KBM-7 (cell line): ENCODE results near the gene XIRP2.

Source experiments
- DNase-seq: peaks from one replicate; pipeline ENCODE4 v3.0.0-alpha.2; 2015
- in situ Hi-C: fragments of 300-500 bp; cut with MboI; formaldehyde crosslinking; loops from 2 replicates; pipeline ENCODE4 v1.14.3; 2020; ENCODE audit warnings: low sequenced_read_pairs, low pct_unique_long_range_greater_than_20kb, mixed read lengths

XIRP2 gene

DNA sequence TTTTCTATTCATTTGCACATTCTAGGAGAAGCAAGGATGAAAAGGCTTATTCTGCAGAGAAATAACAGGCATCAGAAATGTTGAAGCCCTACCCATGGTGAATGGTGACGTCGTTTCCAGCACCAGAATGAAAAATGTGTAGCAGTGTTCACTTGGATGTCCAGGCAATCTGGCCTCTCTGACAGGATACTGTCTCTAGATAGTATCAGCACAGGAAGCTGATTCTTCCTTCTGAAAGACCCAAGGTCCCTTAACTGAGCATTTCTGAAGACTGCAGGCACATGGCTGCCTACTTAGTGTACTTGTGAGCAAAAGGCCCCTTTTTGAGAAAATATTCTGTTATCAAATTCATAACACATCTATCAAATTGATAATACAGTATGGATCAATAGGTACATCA, 234.1 kb downstream of the XIRP2 start:
- DNase-seq, result no peak
- in situ Hi-C loops, result no loop called here

DNA sequence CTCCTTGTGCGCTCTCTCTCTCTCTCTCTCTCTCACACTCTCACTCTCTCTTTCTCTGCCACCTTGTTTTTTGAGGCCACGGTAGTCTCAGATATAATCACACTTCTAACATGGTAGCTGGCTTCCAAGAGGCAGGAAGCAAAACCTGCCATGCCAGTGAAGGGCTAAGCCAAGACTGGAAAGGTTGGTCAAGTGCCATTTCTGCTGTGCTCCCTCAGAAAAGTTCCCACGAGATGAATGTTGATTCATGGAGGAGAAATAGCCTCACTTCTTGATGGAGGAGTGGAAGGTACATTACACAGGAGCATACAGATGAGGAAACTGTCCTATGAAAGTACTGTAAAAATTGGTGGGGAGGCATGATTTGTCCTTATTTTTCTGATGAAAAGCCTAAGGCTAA, 237.9 kb downstream of the XIRP2 start:
- in situ Hi-C loops, result no loop called here
- DNase-seq, result no peak

DNA sequence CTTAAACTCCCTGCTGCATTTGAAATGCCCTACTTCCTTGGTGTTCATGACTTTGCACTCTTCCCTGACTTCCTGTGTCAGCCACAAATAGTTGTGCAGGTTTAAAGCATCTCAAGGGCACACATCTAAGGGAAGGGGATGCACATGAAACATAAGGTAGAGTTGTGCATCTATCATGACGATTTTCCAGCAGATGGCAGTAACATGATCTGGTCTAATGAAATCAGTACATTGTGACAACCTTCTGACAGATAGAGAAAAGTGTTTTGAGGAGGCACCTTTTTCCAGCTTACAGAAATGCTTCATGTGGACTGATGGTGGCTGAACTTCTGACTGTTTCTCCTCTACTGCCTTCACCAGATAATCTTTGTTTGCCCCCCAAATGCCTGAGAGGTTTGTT, 238.9 kb downstream of the XIRP2 start:
- in situ Hi-C loops, result no loop called here
- peak; percentile 4 for DNase-seq

DNA sequence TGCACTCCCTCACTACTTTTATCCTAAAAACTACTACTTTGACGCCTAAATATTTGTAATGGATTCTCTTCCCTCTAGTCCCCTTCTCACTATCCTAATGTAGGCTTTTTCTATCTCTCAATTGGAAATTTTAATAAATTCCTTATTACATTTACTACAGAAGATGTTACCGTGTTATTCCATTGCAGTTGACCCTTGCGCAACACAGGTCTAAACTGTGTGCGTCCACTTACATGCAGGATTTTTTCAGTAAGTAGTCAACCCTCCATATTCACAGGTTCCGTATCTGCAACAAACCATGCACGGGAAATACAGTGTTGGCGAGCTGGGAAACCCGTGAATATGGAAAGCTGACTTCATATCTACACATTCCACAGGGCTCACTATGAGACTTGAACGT, 239.8 kb downstream of the XIRP2 start:
- no peak for DNase-seq
- in situ Hi-C loops, result no loop called here

DNA sequence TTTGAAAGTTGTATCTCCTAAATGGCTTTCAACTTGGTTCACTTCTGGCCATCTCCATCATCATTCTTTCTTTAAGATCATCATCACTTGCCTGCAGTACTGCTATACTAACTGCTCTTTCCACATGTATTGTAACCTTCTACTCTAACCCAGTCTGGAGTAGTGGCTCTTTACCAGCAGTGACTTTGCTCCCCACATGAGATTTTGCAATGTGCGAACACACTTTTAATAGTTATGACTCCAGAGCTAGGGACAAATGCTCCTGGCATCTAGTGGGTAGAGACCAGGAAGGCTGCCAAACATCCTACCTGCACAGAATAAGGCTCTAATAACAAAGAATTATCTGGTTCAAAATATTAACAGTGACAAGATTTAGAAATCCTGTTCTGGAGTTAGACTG, 243.8 kb downstream of the XIRP2 start:
- in situ Hi-C loops, result no loop called here
- DNase-seq, result no peak

DNA sequence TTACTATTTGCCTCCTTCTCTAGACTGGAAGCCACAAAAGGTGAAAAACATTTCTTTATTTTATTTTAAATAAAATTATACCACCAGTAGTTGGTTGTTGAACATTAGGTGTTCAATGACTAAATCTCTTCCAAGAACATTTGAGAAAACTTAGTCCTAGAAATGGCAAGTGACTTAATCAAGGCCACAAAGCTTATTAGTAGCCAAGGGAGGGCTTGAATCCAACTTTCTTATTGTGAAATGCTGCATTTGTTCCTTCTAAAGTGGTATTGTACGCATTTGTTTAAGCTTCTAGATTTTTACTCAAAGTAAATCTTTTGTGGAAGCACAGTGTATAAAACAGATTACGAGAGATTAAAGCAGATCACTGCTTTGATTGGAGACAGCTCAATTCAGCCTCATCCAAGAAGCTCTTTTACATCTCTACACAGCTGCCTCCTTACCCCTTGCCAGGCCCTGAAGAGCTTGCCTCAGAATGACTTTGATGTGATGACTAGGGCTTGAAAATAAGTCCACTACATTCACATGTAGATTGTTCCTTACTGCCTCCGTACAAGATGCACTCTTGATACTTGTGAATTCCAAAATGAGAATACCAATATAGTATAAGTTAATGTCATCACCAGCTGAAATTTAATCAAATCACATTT, 244.8 kb downstream of the XIRP2 start:
- no peak for DNase-seq
- in situ Hi-C loops, result no loop called here

DNA sequence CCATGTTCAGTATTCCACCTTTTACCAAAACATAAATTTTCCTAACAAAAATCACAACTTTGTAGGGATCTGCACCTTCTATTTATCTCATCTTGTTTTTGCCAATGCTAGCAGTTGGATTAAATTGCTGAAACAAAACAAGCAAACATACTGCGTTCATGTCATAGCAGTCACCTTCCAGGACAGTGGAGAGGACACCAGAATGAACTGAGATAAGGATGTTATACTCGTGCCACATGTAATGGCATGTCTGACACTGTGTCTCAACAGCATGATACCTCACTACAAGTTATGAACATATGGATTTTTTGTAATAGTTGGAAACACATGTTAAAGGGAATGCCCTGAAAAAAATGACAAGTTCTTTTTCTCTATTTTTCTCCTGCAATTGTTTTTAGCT, 245.3 kb downstream of the XIRP2 start:
- no peak for DNase-seq
- in situ Hi-C loops, result no loop called here

DNA sequence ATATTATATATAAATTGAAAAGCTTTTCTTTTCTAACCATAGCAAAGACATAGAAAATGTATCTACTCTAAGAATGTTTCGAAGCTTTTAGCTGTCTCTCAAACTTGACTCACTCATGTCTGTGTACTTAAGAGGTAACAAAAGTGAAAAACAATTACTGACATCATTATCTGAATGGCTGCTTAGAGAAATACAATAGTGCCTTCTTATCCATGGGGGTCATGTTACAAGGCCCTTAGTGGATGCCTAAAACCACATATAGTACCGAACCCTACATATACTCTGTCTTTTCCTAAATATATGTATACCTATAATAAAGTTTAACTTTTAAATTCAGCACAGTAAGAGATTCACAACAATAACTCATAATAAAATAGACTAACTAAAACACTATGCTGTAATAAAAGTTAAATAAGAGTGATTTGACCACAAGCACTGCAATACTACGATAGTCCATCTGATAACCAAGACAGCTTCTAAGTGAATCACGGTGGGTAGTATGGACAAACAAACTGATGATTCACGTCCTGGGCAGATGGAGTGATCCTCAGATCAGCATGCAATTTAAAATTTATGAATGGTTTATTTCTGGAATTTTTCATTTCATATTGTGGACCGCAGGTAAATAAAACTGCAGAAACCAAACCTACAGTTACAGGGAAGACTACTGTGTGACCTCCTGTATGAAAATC, 246.2 kb downstream of the XIRP2 start:
- no peak for DNase-seq
- in situ Hi-C loops, result no loop called here

DNA sequence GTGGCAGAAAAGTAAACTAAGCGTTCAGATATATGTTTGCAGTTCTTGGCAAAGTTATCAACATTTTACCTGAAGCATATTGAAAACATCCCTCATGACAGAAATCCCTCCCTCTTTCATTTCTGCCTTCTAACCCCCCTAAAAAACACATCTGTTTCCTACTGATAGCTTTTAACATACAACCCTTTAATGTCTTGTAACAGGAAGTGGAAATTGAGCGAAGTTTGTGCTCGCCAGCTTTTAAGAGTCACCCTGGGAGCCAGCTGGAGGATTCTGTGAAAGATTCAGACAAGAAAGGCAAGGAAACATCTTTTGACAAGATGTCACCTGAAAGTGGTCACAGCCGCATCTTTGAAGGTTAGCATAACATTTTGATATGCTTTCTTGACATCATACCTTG, 247.4 kb downstream of the XIRP2 start:
- in situ Hi-C loops, result no loop called here
- no peak for DNase-seq

DNA sequence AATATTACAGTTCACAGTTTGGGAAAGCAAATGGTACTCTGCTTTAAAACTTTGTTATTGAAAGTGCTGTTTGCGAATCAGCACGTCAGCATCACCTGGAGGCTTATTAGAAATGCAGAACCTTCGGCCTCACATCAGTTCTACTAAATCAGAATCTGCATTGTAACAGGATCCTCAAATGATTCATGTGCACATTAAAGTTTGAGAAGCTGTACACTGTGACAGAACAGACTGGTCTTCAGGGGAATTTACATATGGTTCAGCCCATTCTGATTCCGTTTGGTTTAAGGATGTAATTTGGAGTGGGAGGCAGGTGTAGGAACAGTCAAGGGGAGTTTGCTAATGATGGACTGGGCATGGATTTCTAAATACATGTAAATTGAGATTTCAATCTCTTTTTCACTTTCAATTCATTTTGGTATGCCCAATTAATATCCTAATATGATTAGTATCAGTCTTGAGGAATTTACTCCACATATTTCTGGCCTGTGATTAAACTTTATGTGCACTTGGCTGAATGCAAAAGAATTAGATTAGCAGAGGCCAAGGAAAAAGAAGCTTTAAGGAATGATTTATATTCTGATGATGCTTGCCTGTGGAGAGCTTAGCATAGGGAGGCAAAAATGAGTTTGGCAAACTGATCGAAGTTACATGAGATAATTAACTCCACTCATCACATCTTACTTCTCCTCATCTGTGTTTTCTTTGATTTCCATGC, 248.8 kb downstream of the XIRP2 start:
- in situ Hi-C loops, result no loop called here
- no peak for DNase-seq

DNA sequence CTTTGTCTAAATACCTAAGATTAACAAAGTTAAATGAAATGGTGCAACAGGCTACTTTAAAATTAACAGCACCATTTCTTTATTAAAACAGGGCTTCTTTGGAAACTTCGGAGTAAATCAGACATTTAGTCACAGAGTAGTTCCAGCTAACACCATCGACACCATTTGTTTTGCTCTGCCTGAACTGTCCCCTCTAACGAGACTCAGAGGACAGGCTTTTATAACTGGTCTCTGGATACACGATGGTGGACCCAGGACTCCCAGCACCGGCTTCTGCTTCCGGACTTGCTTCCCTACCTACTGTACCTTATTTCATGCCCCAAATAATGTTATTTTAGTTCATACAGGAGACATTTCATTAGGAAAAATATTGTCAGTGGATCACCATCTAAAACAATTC, 252.1 kb downstream of the XIRP2 start:
- in situ Hi-C loops, result no loop called here
- no peak for DNase-seq

DNA sequence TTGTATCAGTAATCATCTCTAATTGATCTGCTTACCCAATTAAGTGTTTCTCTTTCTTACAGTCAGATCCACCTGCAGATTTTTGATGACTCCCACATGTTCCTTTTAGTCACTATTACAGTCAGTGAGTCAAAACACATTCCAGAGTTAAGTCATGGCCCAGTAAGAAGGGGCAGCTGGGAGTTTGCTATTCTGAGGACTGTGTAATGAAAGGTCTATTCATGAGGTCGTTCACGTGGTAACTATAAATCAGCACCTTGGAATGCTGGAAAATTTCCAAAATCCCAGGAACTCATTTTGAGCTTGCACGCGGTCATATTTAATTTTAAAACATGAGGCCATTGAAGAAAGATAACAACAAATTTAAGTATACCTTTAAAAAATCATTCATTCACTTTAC, 252.5 kb downstream of the XIRP2 start:
- DNase-seq, result no peak
- in situ Hi-C loops, result no loop called here

DNA sequence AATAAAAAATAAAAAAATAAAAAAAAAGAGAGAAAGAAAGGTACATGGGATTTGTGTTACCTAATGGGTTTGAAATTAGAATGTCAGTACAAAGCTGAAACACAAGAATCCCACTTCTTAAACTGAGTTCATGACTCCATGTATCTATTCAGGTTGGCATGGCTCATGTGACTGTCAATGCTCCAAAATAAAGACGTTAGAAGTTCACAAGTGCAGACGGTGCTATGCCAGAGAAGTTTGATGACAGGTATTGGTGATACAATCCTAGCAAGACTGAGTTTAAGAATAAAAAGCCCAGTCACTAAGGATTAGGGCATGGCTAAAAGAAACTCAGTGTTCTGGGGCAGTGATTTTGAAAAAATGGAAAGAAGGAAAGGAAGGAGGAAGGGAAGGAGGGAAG, 254.3 kb downstream of the XIRP2 start:
- in situ Hi-C loops, result no loop called here
- DNase-seq, result no peak

DNA sequence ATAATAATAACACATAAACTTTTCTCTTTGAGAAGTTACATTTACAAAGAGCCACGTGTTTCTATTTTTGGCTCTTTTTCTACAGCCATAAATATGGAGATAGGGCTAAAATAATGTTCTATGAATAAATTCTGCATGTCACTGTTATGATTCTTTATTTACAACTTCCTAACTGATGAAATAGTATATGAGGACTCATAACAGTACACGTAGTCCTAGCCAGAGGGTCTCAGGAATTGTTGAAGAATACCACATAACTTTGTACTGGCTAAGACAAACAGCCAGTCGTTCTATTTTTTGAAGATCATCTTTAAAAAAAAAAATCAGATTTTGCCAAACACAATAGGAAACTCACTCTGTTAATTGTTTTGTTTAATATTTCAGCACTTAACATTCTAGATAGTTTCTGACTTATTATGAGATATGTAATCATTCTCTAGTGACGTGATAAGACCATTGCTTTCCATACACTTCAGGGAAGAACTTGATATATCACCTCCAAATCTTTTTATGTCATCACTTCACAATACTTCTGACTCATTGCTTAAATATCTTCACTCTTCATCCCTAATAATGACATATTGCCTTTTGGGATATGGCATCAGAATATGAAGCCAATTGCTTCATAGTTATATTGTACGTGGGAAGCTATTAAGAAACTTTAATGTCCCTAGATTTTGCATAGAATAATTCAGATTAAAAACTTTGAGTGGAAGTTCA, 256.1 kb downstream of the XIRP2 start:
- in situ Hi-C loops, result no loop called here
- no peak for DNase-seq

DNA sequence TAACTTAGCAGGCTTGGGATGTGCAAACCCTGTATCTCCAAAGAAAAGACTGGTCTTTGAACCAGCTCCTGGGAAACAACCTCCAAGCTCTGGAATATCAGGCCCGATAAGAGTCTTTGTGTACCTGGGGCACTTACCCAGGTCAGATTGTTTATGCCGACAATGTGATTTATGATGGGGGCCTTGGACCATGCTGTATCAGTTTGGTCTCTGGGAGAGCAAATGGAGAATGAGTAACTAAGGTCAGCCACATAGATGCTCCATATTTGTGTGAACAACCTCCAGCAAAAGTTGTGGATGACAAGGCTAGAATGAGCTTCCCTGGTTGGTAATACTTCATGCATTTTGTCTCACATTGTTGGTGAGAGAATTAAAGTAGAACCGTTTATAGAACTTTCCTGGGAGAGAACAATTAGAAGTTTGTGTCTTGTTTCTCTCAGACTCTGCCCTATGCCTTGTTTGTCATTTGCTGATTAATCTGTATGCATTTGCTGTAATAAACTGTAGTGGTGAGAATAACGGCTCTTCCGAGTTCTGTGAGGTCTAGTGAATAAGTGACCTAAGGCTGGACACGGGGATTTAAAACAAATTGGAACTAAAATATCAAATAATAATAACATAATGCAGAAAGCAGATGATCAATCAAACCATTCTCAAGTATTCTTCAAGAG, 259.1 kb downstream of the XIRP2 start:
- in situ Hi-C loops, result no loop called here
- DNase-seq, result no peak

DNA sequence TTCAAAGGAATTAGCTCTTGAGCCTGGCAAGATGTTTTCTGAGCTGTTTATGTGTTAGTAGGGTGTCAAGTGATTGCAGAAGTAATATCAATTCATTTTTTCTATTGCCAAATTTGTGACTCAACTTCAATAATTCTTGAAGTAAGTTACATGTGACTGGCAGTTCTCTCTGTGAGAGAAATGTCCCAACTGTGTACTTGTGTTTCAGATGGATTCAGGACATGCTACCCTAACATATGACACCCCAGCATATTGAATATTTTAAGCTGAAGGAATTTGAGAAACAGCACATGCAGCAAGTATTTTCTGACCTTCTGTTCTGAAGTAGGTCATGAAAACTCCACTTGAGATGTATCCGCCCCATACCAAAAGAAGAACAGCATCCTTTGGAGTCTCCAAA, 263.6 kb downstream of the XIRP2 start:
- DNase-seq, result no peak
- in situ Hi-C loops, result no loop called here

DNA sequence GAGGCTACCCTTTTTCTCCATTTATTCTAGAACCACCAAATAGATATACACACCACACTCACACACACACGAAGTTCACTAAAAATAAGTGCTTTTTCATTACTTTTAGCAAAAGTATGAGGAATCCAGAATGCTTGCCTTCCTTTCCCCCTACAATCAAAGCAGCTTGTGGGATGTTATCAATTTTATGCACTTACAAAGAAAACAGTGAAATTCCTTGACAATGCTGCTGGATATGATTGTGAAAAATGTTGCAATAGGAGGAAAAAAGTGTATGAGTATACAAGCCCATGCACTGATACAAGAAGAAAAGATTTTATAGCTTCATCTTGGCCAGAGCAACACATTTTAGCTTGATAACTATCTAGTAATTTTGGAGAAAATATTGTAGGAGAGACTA, 269.2 kb downstream of the XIRP2 start:
- no peak for DNase-seq
- in situ Hi-C loops, result no loop called here

DNA sequence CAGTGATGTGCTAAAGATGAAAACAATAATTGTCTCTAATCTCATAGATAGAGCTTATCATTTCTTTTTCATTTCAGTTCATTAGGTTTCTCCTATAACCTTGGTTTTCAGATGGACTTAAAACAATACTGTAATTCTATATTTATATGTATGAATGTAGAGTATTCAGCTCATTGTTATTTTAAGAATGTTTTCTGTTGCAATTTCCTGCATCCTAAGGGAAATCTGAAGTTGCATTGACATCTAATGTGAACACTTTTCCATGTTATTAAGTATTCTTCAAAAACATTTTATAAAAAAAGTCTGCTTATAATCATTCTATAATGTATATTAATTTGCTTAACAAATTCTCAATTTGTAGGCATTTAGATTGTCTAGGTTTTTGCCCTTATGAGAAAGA, 288.9 kb downstream of the XIRP2 start:
- no peak for DNase-seq
- in situ Hi-C loops, result no loop called here

DNA sequence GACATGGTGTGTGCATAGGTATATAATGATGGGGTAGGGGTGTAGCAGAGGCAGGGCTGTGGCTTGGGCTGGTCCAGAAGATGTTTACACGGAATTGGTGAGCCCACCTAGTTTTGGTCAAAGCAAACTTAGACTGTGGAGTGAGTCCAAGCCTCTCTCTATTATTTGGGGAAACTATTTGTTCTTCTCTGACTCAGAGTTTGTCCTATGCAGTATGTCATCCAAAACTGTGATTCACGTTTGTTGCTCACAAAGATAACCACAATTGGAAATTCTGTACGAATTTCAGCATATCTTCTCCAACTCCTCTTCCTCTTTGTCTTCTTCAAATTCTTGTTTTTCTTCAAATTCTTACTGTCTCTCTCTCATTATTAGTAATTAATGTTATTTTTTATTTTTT, 292.9 kb downstream of the XIRP2 start:
- DNase-seq, result no peak

DNA sequence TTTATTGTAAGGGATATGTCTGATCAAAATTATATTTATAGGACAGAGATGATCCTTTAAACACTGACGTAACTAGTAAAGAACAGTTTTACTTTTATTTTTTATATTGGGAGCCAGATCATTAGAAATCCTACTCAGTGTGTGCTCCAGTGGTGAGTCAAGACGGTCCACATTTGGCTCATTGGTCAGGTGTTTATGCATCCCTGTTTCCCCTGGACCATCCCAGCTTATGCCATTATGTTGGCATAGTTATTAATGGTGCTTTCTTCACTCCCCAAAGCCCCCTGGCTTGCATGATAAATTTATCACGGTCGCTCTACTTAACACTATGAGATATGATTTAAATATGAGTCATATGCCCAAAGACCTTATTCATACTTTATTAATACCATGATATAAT, 293.4 kb downstream of the XIRP2 start:
- DNase-seq, result no peak
- in situ Hi-C loops, result no loop called here

More for the DNA sequence above, 292.9 kb downstream of the XIRP2 start:
- in situ Hi-C loops, result no loop called here
